IPS DF 19.7 (cell line): ENCODE data around the gene FMN2.
A peak's percentile ranks its signal among the peaks of the same experiment; 100 is the strongest.

ENCODE experiments used
- DNase-seq: peaks from one replicate; pipeline ENCODE4 v3.0.0-alpha.2; 2013; ENCODE audit warnings: low read depth, low spot score

Gene FMN2

DNA sequence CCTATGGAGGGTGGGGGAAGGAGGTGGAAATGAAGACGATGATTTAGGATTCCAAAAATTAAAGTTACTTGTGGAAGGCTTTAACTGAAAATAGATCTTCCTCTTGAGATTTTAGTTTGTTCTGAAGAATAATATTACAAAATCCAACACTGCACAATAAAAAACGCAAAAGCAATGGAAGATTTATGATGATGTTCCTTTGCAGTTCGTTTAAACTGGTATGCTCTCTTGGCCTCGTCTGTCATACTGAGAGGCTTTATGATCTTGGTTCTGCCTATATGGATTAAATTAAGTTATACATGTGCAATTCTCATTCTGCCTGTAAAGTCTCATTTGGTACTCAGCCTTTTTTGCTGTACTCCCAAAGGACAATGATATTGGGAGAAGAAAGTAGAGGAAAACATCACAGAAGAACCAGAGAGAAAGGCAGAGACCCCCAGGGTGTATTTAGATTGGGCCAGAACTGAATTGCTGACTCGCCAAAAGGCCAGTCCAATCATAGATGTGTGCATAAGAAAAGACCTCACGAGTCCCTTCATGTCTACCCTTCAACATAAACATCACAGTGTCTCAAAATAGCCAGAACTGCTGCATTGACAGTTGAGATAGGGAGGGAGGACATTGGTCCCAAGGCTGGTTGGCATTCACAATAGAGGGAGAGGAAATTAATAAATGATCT is 331.7 kb downstream of the FMN2 start:
- DNase-seq = no peak

DNA sequence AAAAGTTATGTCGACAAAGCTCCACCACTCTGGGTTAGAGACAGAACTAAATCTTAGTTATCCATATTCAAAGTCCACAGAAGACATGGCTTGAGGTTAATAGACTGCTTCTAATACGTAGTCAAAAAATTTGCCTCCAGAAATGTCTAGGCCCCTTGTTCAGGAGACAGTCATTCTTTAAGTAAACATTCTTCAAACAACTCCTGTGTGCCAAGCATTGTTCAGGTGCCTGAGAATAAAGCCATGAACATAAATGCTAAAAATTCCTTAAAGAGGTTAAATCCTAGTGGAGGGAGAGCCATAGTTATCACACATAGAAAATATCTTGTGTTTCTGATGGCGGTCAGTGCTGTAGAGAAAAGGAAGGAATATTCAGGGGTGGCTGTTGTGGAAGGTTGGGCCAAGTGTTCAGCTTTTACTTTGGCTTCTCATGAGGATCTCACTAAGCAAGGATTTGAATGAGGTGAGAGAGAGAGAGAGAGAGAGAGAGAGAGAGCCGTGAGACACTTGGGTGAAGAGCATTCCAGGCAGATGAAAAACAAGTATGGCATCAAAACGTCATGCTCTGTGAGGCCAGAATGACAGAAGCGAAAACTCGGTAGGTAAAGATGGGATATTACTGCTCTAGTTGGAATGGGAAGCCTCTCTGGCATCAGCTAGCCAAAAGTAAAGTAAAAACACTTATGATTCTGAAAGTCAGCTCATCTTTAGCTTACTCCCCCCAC is 333.2 kb downstream of the FMN2 start:
- no peak for DNase-seq

DNA sequence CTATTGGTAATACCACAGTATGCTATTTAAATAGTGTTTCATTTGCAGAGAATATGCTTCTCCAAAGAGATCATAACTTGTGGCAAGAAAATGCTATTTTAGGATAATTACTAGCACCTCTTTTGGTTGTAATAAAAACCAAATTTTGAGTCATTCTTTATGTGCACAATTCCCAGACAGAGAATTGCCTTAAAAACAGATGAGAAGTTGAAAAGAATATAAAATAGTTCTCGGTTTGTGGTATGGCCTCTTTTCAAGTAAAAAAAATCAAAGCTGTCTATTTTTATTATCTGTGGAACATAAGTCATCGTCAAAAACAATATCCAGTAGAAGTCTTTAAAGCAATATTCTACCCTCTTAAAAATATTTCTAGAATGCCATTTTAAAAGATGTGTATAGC is 334.4 kb downstream of the FMN2 start:
- DNase-seq = no peak

DNA sequence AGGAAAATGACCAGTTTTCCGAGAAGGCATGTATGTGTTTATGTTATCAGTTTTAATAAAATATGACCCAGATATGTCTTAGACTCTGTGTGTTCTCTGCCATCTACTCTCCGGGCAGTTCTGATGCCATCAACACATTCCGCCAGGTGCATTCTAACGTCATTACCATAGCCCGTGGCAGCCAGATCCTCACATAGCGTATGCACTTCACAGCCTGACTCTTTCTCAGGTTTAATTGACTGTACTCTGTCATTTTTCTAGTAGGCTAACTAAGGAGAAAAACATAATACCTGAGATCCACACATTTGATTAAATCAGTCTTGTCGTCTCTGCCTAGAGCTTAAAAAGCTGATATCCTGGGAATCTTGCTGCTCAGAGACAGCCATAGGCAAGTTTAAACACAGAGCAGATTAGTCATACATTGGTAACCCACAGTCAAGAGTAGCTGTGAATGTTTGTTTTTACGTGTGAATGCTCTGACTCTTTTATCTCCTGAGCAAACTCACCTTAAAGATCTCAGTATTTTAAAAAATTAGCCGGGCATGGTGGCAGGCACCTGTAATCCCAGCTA is 344.4 kb downstream of the FMN2 start:
- no peak for DNase-seq

DNA sequence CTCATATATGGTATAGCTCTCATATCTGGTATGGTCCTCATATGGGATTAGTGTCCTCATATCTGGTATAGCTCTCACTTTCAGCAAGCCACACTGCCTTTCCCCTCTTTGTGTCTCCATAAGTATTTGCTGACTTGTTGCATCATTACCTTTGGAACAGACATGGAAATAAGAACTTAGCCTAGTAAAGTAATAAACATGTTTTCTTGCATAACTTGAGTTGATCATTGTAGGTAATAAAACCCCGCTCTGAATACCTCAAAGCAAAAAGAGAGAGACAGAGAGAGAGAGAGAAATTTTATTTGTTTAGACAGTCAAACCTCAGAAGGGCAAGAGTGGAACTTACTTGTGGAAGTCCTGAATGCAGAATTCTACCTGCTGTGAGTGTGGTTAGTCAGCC is 350.0 kb downstream of the FMN2 start:
- DNase-seq = no peak

DNA sequence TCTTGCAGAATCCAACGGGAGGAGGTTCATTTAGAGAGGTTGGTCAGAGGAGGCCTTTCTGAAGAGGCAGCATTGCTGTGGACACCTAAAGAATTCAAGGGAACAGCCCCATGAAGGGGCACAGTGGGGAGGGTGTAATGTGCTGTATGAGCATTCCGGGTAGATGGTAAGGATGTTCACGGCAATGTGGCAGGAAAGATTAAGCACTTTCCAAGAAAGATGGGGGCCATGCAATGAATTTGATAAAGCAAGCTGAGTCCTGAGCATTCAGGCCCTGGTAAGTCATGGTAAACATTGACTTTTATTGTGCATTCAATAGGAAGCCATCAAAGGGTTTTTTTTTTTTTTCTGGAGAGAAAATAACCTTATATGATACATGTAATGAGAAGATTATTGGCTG is 353.7 kb downstream of the FMN2 start:
- no peak for DNase-seq

DNA sequence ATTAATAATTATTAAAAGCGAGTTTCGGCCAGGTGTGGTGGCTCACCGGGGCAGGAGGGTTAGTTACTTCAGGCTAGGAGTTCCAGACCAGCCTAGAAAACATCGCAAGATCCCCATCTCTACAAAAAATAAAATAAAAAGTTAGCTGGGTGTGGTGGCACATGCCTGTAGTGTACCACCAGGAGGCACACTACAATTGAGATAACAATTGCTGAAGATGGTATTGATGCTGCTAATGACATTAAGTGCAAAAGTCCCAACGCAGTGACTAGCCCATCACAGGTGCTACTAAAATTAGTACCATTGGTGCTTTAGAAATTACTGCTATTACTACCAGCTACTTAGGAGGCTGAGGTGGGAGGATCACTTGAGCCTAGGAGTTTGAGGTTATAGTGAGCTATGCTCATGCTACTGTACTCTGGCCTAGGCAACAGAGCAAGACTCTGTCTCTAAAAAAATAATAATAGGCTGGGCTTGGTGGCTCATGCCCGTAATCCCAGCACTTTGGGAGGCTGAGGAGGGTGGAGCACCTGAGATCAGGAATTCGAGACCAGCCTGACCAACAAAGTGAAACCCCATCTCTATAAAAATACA is 363.6 kb downstream of the FMN2 start:
- DNase-seq = peak; percentile 7

DNA sequence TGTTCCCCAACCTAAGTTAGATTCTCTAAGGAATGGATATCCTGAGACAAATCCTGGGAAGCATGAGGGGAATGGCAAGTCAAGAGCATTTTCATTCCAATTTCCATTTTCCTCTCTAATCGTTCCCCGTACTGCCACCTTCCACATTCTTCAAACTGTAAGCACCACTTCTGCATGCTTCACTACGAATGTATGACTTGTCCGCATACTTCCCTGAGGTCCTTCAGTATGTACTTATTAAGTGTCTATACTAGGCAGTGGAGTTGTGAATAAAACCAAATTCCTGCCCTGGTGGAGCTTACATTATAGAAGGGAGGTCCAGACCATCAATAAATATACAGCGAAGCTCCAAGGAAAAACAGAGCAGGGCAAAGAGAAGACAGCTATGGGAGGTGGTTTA is 365.5 kb downstream of the FMN2 start:
- DNase-seq = no peak

DNA sequence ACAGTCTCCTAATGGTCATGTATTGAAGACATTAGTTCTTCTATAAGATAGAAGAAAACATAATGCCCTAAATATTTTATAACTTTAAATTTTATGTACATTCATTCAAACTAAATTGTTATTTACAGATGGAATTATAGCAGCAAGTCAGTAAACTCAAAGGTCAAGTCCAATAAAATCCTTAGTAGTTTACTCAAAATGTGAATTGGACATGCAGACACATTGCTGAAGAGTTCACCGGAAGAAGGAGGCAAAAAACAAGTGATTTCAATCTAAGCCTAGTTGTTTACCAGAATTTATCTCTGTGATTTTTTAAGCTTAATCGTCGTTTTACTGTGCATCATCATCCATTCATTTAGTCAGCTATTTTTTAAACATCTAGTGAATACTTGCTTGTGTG is 370.6 kb downstream of the FMN2 start:
- DNase-seq = no peak

DNA sequence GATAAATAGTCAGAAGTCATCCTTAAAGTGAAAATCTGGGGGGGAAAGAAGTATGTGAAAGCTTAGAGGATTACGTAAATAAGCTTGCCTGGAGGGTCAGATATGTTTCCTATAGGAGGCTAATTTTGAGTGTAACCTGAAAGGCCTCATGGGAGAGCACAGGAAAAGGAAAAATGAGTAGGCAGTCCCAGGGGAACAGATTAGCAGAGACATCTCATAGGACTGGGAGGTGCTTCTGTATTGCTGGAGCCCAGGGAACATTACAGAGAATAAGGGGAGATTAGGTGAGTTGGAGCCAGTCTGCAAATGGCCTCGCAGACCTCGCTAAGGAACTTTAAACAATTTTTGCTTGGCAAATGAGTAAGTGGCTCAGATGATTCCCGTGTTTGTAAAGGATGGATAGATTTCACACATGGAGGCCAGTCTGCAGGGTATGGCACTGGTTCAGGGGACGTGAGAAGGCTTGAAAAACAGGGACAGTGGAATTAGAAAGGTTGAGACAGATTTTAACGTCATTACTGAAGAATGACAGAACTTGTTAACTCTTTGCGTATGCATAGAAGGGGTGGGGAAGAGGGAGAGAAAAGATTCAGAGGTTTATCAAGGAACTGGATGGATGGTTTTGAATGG is 371.2 kb downstream of the FMN2 start:
- DNase-seq = no peak

DNA sequence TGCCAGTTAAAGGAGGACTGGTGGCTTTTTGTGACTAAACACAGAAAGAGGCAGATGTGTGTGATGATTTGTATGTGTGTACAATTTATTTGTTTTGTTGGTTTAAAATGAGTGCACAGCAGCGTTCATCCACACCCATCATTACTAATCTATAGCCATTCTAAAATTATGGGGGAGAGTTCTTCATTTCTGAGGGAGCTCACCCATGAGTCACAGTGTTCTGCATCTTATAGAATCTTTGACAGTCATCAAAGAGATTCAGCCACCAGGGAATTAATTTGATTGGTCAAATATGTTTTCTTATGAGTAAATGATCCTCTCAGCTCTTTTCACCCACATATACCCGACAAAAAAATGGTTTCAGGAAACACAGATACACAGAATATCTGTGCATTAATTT is 372.4 kb downstream of the FMN2 start:
- no peak for DNase-seq

DNA sequence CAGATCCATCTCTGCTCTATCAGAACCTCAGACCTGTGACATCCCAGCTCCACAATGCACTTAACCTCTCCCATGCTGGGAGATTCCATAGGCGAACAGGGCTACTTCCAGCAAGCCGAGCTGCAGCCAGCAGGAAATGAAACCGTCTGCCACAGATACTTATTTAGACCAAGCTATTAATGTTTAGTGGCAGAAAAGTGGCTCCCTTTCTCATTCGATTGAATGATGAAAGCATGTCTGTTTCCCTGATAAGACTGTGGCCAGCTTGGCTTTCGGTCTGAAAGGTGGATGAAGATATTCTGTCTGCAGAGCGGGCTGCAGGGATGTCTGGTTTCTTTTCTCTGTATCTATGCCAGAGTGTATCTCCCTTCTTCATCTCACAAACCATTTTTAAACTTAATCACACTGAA is 373.9 kb downstream of the FMN2 start:
- DNase-seq = no peak

DNA sequence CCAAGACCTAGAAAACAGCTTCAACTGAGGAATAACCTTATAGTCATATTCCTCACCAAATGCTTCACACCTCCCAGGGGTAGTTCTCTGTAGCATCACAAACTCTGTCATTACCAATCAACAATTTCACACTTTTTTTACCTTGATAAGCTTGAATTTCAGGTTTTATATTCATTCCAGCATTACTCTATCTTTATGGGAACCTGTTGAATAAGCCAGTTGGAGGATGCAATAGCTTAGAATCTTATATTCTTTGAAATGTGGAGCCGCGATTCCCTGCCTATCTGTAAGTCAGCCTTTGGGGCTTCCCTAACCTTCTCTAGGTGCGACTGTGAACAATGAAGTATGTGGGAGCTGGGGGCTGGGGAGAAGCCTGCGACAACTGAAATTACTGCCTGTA is 374.8 kb downstream of the FMN2 start:
- DNase-seq = no peak

DNA sequence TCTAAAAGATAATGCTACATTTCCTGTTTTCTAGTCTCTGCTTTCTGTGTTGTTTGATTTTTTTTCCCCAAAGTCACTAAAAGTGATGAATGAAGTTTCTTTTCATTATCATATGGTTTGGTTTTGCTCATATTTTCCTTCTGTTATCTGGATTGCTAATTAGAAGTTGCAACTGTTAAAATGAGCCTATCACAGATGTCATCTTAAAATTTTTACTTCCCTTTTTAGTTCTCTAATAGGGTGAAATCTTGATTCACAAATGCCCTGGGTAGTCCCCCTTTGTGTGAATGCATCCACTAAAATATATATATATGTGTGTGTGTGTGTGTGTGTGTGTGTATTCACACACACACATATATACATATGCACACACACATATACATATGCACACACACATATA is 376.2 kb downstream of the FMN2 start:
- no peak for DNase-seq

DNA sequence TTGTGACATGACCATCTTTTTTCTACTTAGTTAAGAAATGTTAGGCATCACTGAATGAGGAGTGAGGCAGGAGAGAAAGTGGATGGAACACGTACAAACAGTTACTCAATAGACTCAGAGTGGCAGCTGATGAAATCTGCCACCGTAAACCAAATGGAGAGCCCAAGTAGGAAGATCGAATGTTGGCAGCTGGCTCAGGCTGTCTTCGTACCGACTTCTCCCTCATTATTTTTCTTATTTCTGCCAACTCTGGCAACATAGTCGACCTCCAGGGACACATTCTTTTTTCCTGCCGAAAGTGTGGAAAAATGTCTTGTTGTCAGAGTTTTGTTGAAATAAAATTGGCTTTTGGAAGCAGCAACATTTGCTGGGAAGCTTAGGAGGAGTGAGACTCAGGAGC is 377.0 kb downstream of the FMN2 start:
- no peak for DNase-seq

DNA sequence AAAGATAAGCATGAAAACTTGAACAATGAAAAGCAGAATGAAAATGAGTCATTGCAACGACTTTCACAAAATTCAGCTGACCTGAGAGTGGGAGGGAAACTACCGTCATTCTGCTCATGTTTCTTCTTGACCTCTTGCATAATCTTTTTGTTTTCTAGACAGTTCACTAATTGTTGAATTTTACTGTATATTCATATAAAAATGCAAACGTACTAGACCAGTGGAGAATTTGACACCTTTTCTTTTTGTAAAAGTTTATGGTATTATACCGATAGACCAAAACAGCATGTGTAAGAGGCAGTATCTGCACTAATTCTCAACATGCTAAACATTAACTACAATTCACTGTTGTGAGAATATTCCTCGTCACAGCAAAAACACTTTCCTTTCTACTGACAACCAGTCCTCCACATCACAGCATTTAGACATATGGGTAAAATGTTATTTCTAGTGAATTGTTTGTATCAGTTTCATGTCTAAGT is 382.5 kb downstream of the FMN2 start:
- DNase-seq = no peak

DNA sequence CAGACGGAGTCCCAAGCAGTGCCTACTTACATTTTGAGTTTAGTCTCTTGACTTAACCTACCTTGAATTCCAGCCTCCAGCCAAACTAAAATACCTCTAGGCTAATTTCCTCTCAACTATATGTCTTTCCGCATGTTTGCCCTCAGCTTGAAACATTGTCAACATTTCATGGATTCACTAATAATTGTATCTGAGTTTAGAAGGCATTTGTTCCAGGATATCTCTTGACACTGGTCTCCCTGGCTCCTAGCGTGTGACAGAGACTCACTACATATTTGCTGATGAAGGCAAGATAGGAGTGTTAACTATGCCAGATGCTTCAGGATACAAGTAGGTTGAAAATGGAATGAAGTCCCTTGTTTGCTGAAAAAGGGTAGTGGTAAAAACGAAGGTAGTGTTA is 384.1 kb downstream of the FMN2 start:
- DNase-seq = no peak

DNA sequence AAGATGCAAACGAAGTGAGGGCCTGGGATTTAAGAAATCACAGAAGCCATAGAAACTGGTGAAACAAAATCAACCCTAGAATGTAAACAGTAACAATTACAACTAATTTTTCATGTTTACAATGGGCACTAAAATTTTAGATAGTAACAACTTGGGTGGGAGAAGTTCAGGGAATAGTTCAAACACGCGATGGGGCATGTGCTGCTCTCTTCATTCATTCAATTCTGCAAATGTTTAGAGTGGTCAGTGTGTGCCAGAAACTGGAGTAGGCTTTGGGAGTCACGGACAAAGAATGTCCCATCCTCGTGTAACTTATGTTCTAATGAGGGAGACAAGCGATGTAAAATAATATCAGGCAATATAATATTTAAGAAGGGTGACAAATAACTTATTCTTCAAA is 386.9 kb downstream of the FMN2 start:
- no peak for DNase-seq

DNA sequence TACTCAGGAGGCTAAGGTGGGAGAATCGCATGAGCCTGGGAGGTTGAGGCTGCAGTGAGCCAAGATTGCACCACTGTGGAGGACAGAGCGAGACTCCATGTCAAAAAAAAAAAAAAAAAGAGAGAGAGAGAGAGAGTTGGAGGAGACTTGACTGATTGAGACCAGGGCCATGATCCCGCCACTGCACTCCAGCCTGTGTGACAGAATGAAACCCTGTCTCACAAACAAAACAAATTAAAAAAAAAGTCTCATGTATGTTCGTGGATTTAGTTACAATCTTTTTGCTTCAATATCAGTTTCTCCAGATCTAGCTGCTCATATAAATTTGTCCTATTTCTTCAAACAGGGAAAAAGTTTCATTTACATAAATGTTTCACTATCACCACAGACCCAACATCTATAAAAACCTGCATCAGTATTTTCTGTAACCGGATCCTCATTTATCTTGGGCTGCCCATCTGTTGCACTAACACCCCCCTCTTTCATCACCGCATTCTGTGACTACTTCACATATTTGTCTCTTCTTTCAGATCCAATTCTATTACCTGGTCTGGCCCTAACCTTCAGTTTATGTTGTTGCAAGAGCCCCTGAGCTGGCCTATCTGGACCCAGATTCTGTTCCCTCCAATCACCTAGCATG is 393.2 kb downstream of the FMN2 start:
- DNase-seq = no peak

DNA sequence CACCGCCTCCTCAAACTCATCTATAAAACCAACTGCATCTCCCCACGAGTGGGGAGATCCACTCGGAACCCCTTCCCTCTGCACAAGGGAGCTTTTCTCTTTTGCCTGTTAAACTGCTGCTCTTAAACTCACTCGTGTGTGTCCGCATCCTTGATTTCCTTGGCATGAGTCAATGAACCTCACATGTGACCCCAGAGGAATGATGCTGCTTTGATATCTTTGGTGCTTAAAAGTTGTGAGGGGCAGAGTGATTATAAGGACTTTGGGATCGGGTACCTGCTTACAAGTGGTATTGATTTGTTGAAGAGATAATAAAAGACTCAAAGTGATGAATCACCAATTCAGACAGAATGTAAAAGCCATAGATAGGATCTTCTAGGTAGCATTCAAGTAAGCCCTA is 394.9 kb downstream of the FMN2 start:
- DNase-seq = no peak

DNA sequence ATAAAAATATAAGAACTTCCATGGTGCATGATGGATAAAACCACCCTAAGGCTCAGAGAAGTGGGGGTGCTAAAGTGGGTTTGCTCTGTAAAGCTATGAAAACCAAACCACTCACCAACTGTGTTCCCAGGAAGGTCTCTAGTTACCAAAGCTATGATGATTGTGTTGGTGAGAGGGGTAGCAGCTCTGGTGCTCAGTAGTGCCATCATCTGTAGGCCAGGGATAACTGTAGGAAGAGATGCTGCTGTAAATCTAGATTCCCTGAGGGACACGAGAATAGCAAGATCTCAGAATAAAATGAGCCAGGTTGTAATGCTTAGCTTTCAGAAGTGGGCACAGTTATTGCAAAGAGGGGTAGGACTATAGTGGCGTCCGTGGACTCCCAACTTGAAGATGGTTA is 395.8 kb downstream of the FMN2 start:
- DNase-seq = no peak

DNA sequence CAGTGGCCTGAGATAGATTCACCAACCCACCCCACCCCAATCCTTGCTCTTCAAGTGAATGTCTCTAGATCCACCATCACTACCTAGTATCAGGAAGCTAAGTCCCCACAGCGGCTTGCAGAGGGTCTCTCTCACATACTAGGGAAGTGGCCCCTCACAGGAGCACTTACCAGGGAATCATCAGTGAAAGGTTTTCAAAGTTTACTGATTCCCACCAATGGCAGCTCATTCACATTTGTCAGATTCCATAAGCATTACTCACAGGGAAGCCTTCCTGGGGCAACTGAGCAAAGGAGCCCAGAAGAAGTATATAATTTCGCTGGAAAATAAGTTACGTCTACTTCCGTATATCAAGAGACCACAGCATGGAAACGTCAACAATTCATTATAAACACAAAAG is 399.5 kb downstream of the FMN2 start:
- DNase-seq = peak; percentile 23
